B cell (primary cell): ENCODE results near the gene COL5A1.

Experiments
- EZH2 ChIP-seq: IDR thresholded peaks from 2 replicates; pipeline ENCODE4 v1.6.1; 2012; ENCODE audit warnings: borderline replicate concordance, low read depth, mild to moderate bottlenecking, moderate library complexity, low read length; ENCODE audit not compliant: insufficient read depth, poor library complexity, severe bottlenecking
- TF ChIP-seq, protein P1 (sequence below): fragments of 200-600 bp; IDR thresholded peaks from one replicate; pipeline ENCODE4 v1.8.0; 2022; ENCODE audit warnings: antibody characterized with exemption, mild to moderate bottlenecking

DNA sequence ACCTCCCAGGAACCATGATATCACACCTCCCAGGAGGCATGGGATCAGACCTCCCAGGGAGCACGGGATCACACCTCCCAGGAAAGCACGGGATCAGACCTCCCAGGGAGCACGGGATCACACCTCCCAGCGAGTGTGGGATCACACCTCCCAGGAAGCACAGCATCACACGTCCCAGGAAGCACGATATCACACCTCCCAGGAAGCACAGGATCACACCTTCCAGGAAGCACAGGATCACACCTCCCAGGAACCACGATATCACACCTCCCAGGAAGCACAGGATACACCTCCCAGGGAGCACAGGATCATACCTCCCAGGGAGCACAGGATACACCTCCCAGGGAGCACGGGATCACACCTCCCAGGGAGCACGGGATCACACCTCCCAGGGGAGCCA lies 209.0 kb downstream of the COL5A1 start:
- TF ChIP-seq, protein P1, sequence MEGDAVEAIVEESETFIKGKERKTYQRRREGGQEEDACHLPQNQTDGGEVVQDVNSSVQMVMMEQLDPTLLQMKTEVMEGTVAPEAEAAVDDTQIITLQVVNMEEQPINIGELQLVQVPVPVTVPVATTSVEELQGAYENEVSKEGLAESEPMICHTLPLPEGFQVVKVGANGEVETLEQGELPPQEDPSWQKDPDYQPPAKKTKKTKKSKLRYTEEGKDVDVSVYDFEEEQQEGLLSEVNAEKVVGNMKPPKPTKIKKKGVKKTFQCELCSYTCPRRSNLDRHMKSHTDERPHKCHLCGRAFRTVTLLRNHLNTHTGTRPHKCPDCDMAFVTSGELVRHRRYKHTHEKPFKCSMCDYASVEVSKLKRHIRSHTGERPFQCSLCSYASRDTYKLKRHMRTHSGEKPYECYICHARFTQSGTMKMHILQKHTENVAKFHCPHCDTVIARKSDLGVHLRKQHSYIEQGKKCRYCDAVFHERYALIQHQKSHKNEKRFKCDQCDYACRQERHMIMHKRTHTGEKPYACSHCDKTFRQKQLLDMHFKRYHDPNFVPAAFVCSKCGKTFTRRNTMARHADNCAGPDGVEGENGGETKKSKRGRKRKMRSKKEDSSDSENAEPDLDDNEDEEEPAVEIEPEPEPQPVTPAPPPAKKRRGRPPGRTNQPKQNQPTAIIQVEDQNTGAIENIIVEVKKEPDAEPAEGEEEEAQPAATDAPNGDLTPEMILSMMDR: no peak
- no peak for TF ChIP-seq EZH2
